GM23338 (cell line): ENCODE measurements around the gene RAB42. TPM values are rescaled to one million over a fixed set of nuclear protein-coding genes. Genes with fewer than 3 reads are reported as not detected.
A peak's percentile ranks its signal among the peaks of the same experiment; 100 is the strongest.

Source experiments
- ATAC-seq: fragments of 200-7000 bp; cut with Tn5 transposase; 3 replicates; pipeline ENCODE4 v1.9.1; 2020
- DNase-seq: peaks from one replicate; pipeline ENCODE4 v3.0.0-alpha.2; 2015; ENCODE audit warnings: low spot score
- H2AFZ ChIP-seq: fragments of 200-600 bp; sonication (generic); 2 replicates; pipeline ENCODE4 v1.8.0; 2016; ENCODE audit warnings: antibody characterized with exemption, mild to moderate bottlenecking, moderate library complexity
- H3F3A ChIP-seq: fragments of 200-600 bp; sonication (generic); replicated peaks from 2 replicates; pipeline ENCODE4 v1.8.0; 2017; ENCODE audit warnings: antibody characterized with exemption, mixed run types, low read depth
- H3K27ac ChIP-seq: fragments of 200-600 bp; sonication (generic); 2 replicates; pipeline ENCODE4 v1.6.1; 2016; ENCODE audit warnings: low read depth
- H3K27me3 ChIP-seq: fragments of 200-600 bp; sonication (generic); 2 replicates; pipeline ENCODE4 v1.8.0; 2016; ENCODE audit warnings: mild to moderate bottlenecking, mixed run types, moderate library complexity; ENCODE audit not compliant: insufficient read depth
- H3K36me3 ChIP-seq: fragments of 200-600 bp; sonication (generic); 2 replicates; pipeline ENCODE4 v1.8.0; 2016; ENCODE audit warnings: mild to moderate bottlenecking; ENCODE audit not compliant: insufficient read depth
- H3K4me1 ChIP-seq: fragments of 200-600 bp; sonication (generic); 2 replicates; pipeline ENCODE4 v1.8.0; 2016; ENCODE audit warnings: mild to moderate bottlenecking, moderate library complexity; ENCODE audit not compliant: insufficient read depth
- H3K4me2 ChIP-seq: fragments of 200-600 bp; sonication (generic); 2 replicates; pipeline ENCODE4 v1.7.1; 2017; ENCODE audit warnings: mixed run types
- H3K4me3 ChIP-seq: fragments of 200-600 bp; sonication (generic); 2 replicates; pipeline ENCODE4 v1.6.1; 2016; ENCODE audit warnings: mixed run types
- H3K79me2 ChIP-seq: fragments of 200-600 bp; sonication (generic); replicated peaks from 2 replicates; pipeline ENCODE4 v1.8.0; 2017; ENCODE audit warnings: mild to moderate bottlenecking; ENCODE audit not compliant: insufficient read depth
- H3K9me2 ChIP-seq: fragments of 200-600 bp; sonication (generic); 2 replicates; pipeline ENCODE4 v1.8.0; 2017; ENCODE audit not compliant: insufficient read depth
- H4K20me1 ChIP-seq: fragments of 200-600 bp; sonication (generic); replicated peaks from 2 replicates; pipeline ENCODE4 v1.8.0; 2017; ENCODE audit warnings: mild to moderate bottlenecking; ENCODE audit not compliant: insufficient read depth
- H3K27ac Mint-ChIP-seq: 2 replicates; pipeline ENCODE4 v1.8.0; 2020; ENCODE audit warnings: inconsistent platforms, mild to moderate bottlenecking, moderate library complexity, mixed read lengths
- H3K27me3 Mint-ChIP-seq: 3 replicates; pipeline ENCODE4 v1.8.0; 2022; ENCODE audit warnings: low read depth, mild to moderate bottlenecking, moderate library complexity, mixed read lengths, inconsistent platforms; ENCODE audit not compliant: insufficient read depth, poor library complexity
- H3K36me3 Mint-ChIP-seq: 3 replicates; pipeline ENCODE4 v1.8.0; 2021; ENCODE audit warnings: low read depth, mild to moderate bottlenecking, inconsistent platforms, moderate library complexity, mixed read lengths
- H3K4me1 Mint-ChIP-seq: 3 replicates; pipeline ENCODE4 v1.8.0; 2020; ENCODE audit warnings: mild to moderate bottlenecking, inconsistent platforms, mixed read lengths
- H3K4me3 Mint-ChIP-seq: 3 replicates; pipeline ENCODE4 v1.8.0; 2021; ENCODE audit warnings: moderate library complexity, mild to moderate bottlenecking, inconsistent platforms, mixed read lengths
- H3K9me3 Mint-ChIP-seq: 3 replicates; pipeline ENCODE4 v1.8.0; 2020; ENCODE audit warnings: moderate library complexity, mild to moderate bottlenecking, inconsistent platforms, mixed read lengths
- CREB1 ChIP-seq: fragments of 250-450 bp; sonication (Bioruptor Pico); IDR thresholded peaks from 2 replicates; pipeline ENCODE4 v1.5.0; 2020; ENCODE audit warnings: low read depth, mild to moderate bottlenecking, moderate library complexity
- EZH2 ChIP-seq: fragments of 200-600 bp; sonication (generic); IDR thresholded peaks from one replicate; pipeline ENCODE4 v1.8.0; 2017; ENCODE audit warnings: antibody characterized with exemption, mild to moderate bottlenecking, low read depth; ENCODE audit not compliant: unreplicated experiment
- EZH2phosphoT487 ChIP-seq: fragments of 200-600 bp; sonication (generic); IDR thresholded peaks from one replicate; pipeline ENCODE4 v1.8.1; 2018; ENCODE audit warnings: antibody characterized with exemption; ENCODE audit not compliant: unreplicated experiment
- ZNF331 ChIP-seq: fragments of 250-450 bp; sonication (Bioruptor Pico); IDR thresholded peaks from 2 replicates; pipeline ENCODE4 v1.5.0; 2020; ENCODE audit warnings: low read depth, mild to moderate bottlenecking, moderate library complexity
- polyA plus RNA-seq: library from polyadenylated mRNA; unstranded; fragments of >200 nt; fragmentation: Nextera tagmentation; extraction: Ambion mirVana; gene quantifications from 2 replicates; pipeline ENCODE4 v1.2.1, GENCODE V29; 2016
- total RNA-seq: library from RNA; depleted of rRNA; stranded (reverse); fragments of >200 nt; shearing (Covaris generic); gene quantifications from 2 replicates; pipeline ENCODE4 v1.2.3, GENCODE V29; 2014
- TF ChIP-seq, protein P1 (sequence below): fragments of 250-450 bp; sonication (Bioruptor Pico); IDR thresholded peaks from 2 replicates; pipeline ENCODE4 v1.5.0; 2020; ENCODE audit warnings: mild to moderate bottlenecking, moderate library complexity
- TF ChIP-seq, protein P2 (sequence below), 2 experiments: fragments of 200-600 bp in 1 of 2; sonication (generic) in 1 of 2; conservative IDR thresholded peaks; 2 replicates each; pipeline versions ENCODE4 v1.5.1 to v1.6.1; 2016 to 2017; ENCODE audit warnings: antibody characterized with exemption in 2 of 2, low read depth in 2 of 2, mild to moderate bottlenecking in 2 of 2, moderate library complexity in 1 of 2
- TF ChIP-seq, protein P3 (sequence below): IDR thresholded peaks from one replicate; pipeline ENCODE4 v1.6.1; 2018; ENCODE audit warnings: antibody characterized with exemption; ENCODE audit not compliant: unreplicated experiment

Gene RAB42
- total and polyA plus RNA-seq, 2 experiments from 2014 or later: 13.0 to 17.7 TPM

DNA sequence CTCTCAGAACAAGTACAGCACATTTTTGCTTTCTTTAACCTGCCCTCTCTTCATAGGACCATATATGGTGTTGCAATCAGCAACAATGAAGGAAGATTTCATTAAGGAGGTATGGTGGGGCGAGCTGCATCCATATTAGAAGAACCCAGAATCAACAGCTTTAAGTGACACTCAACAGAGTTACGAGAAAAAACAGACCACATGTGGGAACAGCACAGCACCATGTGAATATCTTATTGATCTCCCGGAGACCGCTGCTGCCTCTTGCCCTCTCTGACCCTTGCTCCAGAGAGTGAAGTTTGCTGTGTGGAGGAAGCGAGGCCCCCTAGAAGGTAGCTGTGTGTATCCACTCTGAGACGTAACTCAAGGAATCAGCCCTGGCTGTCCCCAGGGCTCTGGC, 12.9 kb downstream of the RAB42 start:
- Mint-ChIP-seq H3K9me3 (no peaks in the 10 kb centered on the region), H3K4me3 (no peak overlapping the region), H3K27me3 (no peaks in the 10 kb centered on the region), H3K27ac (no peak overlapping the region), H3K4me1 (peaks cover 7% of the 10 kb centered on the region; the same call in 2 of the 3 replicates), H3K36me3 (peaks cover 17% of the 10 kb centered on the region)
- Histone ChIP-seq H3K4me3 (no peak overlapping the region), H3K27ac (0 out of 2 replicates have a peak overlapping the region, but pooled peaks have one; percentile 66), H3K36me3 (peaks cover 17% of the 10 kb centered on the region; the same call in 1 of the 2 replicates), H3K4me1 (no peaks in the 10 kb centered on the region; the same call in 1 of the 2 replicates), H4K20me1 (no peaks in the 10 kb centered on the region), H2AFZ (no peak overlapping the region), H3K79me2 (no peaks in the 10 kb centered on the region), H3K9me2 (no peaks in the 10 kb centered on the region), H3K4me2 (no peak overlapping the region), H3K27me3 (no peaks in the 10 kb centered on the region), H3F3A (peaks cover 17% of the 10 kb centered on the region; the same call in 1 of the 2 replicates)
- no peak for ATAC-seq
- DNase-seq: no peak
- TF ChIP-seq, protein P1, sequence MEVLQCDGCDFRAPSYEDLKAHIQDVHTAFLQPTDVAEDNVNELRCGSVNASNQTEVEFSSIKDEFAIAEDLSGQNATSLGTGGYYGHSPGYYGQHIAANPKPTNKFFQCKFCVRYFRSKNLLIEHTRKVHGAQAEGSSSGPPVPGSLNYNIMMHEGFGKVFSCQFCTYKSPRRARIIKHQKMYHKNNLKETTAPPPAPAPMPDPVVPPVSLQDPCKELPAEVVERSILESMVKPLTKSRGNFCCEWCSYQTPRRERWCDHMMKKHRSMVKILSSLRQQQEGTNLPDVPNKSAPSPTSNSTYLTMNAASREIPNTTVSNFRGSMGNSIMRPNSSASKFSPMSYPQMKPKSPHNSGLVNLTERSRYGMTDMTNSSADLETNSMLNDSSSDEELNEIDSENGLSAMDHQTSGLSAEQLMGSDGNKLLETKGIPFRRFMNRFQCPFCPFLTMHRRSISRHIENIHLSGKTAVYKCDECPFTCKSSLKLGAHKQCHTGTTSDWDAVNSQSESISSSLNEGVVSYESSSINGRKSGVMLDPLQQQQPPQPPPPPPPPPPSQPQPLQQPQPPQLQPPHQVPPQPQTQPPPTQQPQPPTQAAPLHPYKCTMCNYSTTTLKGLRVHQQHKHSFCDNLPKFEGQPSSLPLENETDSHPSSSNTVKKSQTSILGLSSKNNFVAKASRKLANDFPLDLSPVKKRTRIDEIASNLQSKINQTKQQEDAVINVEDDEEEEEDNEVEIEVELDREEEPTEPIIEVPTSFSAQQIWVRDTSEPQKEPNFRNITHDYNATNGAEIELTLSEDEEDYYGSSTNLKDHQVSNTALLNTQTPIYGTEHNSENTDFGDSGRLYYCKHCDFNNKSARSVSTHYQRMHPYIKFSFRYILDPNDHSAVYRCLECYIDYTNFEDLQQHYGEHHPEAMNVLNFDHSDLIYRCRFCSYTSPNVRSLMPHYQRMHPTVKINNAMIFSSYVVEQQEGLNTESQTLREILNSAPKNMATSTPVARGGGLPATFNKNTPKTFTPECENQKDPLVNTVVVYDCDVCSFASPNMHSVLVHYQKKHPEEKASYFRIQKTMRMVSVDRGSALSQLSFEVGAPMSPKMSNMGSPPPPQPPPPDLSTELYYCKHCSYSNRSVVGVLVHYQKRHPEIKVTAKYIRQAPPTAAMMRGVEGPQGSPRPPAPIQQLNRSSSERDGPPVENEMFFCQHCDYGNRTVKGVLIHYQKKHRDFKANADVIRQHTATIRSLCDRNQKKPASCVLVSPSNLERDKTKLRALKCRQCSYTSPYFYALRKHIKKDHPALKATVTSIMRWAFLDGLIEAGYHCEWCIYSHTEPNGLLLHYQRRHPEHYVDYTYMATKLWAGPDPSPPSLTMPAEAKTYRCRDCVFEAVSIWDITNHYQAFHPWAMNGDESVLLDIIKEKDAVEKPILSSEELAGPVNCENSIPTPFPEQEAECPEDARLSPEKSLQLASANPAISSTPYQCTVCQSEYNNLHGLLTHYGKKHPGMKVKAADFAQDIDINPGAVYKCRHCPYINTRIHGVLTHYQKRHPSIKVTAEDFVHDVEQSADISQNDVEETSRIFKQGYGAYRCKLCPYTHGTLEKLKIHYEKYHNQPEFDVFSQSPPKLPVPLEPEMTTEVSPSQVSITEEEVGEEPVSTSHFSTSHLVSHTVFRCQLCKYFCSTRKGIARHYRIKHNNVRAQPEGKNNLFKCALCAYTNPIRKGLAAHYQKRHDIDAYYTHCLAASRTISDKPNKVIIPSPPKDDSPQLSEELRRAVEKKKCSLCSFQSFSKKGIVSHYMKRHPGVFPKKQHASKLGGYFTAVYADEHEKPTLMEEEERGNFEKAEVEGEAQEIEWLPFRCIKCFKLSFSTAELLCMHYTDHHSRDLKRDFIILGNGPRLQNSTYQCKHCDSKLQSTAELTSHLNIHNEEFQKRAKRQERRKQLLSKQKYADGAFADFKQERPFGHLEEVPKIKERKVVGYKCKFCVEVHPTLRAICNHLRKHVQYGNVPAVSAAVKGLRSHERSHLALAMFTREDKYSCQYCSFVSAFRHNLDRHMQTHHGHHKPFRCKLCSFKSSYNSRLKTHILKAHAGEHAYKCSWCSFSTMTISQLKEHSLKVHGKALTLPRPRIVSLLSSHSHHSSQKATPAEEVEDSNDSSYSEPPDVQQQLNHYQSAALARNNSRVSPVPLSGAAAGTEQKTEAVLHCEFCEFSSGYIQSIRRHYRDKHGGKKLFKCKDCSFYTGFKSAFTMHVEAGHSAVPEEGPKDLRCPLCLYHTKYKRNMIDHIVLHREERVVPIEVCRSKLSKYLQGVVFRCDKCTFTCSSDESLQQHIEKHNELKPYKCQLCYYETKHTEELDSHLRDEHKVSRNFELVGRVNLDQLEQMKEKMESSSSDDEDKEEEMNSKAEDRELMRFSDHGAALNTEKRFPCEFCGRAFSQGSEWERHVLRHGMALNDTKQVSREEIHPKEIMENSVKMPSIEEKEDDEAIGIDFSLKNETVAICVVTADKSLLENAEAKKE (CRISPR knock-in tag): no peak
- no peak for TF ChIP-seq EZH2phosphoT487
- no peak for TF ChIP-seq ZNF331 (CRISPR knock-in tag)
- TF ChIP-seq EZH2: no peak

DNA sequence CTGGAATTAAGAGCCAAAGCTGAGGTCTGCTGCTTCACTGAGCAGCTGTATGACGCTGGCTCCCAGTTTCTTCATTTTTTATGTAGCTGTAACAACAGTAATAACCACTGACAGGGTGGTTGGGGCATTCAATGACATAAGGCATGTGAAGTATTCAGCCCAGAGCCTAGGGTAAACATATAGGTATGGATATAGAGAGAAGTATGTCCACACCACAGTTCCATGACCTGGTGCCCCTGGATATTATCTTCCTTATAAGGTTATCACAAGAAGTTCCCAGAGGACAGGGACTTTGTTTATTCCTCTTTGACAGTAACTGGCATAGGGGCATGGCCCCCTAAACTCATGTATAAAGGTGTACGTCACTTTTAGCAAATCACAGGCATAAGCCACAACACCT, 14.7 kb downstream of the RAB42 start:
- Histone ChIP-seq H3K36me3 (peaks cover 18% of the 10 kb centered on the region; the same call in 1 of the 2 replicates), H3K9me2 (no peaks in the 10 kb centered on the region), H3K4me1 (no peaks in the 10 kb centered on the region), H3K4me3 (no peak overlapping the region), H3F3A (peaks cover 20% of the 10 kb centered on the region; the same call in 1 of the 2 replicates), H3K4me2 (no peak overlapping the region), H4K20me1 (no peaks in the 10 kb centered on the region), H3K79me2 (no peaks in the 10 kb centered on the region), H3K27ac (no peak overlapping the region), H2AFZ (no peak overlapping the region), H3K27me3 (no peaks in the 10 kb centered on the region)
- no peaks in the 10 kb centered on the region for H3K27me3 Mint-ChIP-seq
- H3K36me3 Mint-ChIP-seq: peaks cover 19% of the 10 kb centered on the region
- no peaks in the 10 kb centered on the region for H3K9me3 Mint-ChIP-seq
- no peak overlapping the region for H3K4me3 Mint-ChIP-seq
- no peak overlapping the region for H3K27ac Mint-ChIP-seq
- no peak for ATAC-seq
- peaks cover under 1% of the 10 kb centered on the region; the same call in 1 of the 3 replicates for H3K4me1 Mint-ChIP-seq
- no peak for DNase-seq
- TF ChIP-seq, protein P2, sequence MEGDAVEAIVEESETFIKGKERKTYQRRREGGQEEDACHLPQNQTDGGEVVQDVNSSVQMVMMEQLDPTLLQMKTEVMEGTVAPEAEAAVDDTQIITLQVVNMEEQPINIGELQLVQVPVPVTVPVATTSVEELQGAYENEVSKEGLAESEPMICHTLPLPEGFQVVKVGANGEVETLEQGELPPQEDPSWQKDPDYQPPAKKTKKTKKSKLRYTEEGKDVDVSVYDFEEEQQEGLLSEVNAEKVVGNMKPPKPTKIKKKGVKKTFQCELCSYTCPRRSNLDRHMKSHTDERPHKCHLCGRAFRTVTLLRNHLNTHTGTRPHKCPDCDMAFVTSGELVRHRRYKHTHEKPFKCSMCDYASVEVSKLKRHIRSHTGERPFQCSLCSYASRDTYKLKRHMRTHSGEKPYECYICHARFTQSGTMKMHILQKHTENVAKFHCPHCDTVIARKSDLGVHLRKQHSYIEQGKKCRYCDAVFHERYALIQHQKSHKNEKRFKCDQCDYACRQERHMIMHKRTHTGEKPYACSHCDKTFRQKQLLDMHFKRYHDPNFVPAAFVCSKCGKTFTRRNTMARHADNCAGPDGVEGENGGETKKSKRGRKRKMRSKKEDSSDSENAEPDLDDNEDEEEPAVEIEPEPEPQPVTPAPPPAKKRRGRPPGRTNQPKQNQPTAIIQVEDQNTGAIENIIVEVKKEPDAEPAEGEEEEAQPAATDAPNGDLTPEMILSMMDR (conservative IDR thresholded peaks at IDR 0.05; ENCODE audit: low read depth in 2 of 2): no peak
- no peak for TF ChIP-seq CREB1 (CRISPR knock-in tag)
- TF ChIP-seq, protein P3, sequence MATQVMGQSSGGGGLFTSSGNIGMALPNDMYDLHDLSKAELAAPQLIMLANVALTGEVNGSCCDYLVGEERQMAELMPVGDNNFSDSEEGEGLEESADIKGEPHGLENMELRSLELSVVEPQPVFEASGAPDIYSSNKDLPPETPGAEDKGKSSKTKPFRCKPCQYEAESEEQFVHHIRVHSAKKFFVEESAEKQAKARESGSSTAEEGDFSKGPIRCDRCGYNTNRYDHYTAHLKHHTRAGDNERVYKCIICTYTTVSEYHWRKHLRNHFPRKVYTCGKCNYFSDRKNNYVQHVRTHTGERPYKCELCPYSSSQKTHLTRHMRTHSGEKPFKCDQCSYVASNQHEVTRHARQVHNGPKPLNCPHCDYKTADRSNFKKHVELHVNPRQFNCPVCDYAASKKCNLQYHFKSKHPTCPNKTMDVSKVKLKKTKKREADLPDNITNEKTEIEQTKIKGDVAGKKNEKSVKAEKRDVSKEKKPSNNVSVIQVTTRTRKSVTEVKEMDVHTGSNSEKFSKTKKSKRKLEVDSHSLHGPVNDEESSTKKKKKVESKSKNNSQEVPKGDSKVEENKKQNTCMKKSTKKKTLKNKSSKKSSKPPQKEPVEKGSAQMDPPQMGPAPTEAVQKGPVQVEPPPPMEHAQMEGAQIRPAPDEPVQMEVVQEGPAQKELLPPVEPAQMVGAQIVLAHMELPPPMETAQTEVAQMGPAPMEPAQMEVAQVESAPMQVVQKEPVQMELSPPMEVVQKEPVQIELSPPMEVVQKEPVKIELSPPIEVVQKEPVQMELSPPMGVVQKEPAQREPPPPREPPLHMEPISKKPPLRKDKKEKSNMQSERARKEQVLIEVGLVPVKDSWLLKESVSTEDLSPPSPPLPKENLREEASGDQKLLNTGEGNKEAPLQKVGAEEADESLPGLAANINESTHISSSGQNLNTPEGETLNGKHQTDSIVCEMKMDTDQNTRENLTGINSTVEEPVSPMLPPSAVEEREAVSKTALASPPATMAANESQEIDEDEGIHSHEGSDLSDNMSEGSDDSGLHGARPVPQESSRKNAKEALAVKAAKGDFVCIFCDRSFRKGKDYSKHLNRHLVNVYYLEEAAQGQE: no peak
